K562 (cell line): ENCODE data around the gene AFF3. TPM values are rescaled to one million over a fixed set of nuclear protein-coding genes. Genes with fewer than 3 reads are reported as not detected.
A peak's percentile ranks its signal among the peaks of the same experiment; 100 is the strongest.

Experiments
- ATAC-seq: fragments of 200-7000 bp; cut with Tn5 transposase; 3 replicates; pipeline ENCODE4 v1.9.1; 2020; ENCODE audit warnings: moderate library complexity
- BruUV-seq: library from RNA; stranded (reverse); fragments of 400-500 nt; replicated peaks from 2 replicates; lab custom pipeline; 2021; lab: Mats Ljungman, UMichigan
- CTCF ChIA-PET: fragments of 300-600 bp; formaldehyde crosslinking; extraction: SDS; loops from one replicate; lab custom pipeline; 2021; ENCODE audit warnings: low intra/inter-chr PET ratio; lab: Yijun Ruan, JAX
- POLR2A ChIA-PET: fragments of 300-600, 350-650 bp; sonication (Branson Sonifier 250); formaldehyde crosslinking; extraction: SDS; loops from one replicate; lab custom pipeline; 2021; ENCODE audit warnings: antibody characterized with exemption, inconsistent platforms; lab: Yijun Ruan, JAX
- DNase-seq, 4 experiments: peaks; one replicate each; pipeline versions ENCODE4 v3.0.0 to v3.0.0-alpha.2; 2011 to 2018; ENCODE audit warnings: low spot score in 3 of 4, mixed read lengths in 3 of 4; ENCODE audit errors: extremely low read depth in 1 of 4
- FAIRE-seq: peaks from 2 replicates; lab custom pipeline; 2011; peaks lifted over from hg19 to GRCh38; lab: Jason Lieb, UNC
- H2AFZ ChIP-seq: 2 replicates; pipeline ENCODE4 v1.6.0; 2011; ENCODE audit warnings: low read depth, low read length, control low read depth, inconsistent platforms
- H3K27ac ChIP-seq: fragments of 200-600 bp; 3 replicates; pipeline ENCODE4 v1.8.0; 2011; ENCODE audit warnings: low read depth, mild to moderate bottlenecking, control low read depth, inconsistent platforms, low read length, moderate library complexity, mixed read lengths; ENCODE audit errors: extremely low read depth
- H3K27me3 ChIP-seq, 2 experiments: fragments of 300-600 bp in 1 of 2; 2 replicates in 1 of 2; 3 replicates in 1 of 2; pipeline versions ENCODE4 v1.6.0 to v1.8.0; 2011; ENCODE audit warnings: inconsistent platforms in 2 of 2, low read length in 2 of 2, mild to moderate bottlenecking in 1 of 2, mixed read lengths in 1 of 2, moderate library complexity in 1 of 2; ENCODE audit not compliant: control insufficient read depth in 2 of 2, insufficient read depth in 2 of 2
- H3K36me3 ChIP-seq: fragments of 300-600 bp; 3 replicates; pipeline ENCODE4 v1.8.0; 2011; ENCODE audit warnings: mild to moderate bottlenecking, low read length, inconsistent platforms; ENCODE audit not compliant: control insufficient read depth, insufficient read depth
- H3K4me1 ChIP-seq, 2 experiments: fragments of 200-600 bp in 1 of 2; replicated peaks in 1 of 2; 2 replicates in 1 of 2; 3 replicates in 1 of 2; pipeline versions ENCODE4 v1.5.1 to v1.8.0; 2011; ENCODE audit warnings: inconsistent platforms in 2 of 2, low read length in 2 of 2, mild to moderate bottlenecking in 1 of 2, mixed read lengths in 1 of 2, moderate library complexity in 1 of 2; ENCODE audit not compliant: control insufficient read depth in 2 of 2, insufficient read depth in 2 of 2
- H3K4me2 ChIP-seq: 2 replicates; pipeline ENCODE4 v1.6.1; 2011; ENCODE audit warnings: low read length, control low read depth, inconsistent platforms, mixed read lengths; ENCODE audit not compliant: insufficient read depth
- H3K4me3 ChIP-seq: fragments of 200-600 bp; sonication (generic), shearing (Covaris generic); 2 replicates; pipeline ENCODE4 v1.5.1; 2016; ENCODE audit warnings: control low read depth, inconsistent platforms
- H3K79me2 ChIP-seq: fragments of 200-600 bp; 3 replicates; pipeline ENCODE4 v1.8.0; 2011; ENCODE audit warnings: low read length, inconsistent platforms; ENCODE audit not compliant: control insufficient read depth, insufficient read depth
- H3K9ac ChIP-seq, 2 experiments: 2 replicates each; pipeline versions ENCODE4 v1.6.0 to v1.6.1; 2011; ENCODE audit warnings: low read depth in 2 of 2, low read length in 2 of 2, control low read depth in 1 of 2, inconsistent platforms in 1 of 2, mild to moderate bottlenecking in 1 of 2, mixed read lengths in 1 of 2; ENCODE audit not compliant: insufficient read depth in 1 of 2
- H3K9me1 ChIP-seq: one replicate; pipeline ENCODE4 v1.6.0; 2011; ENCODE audit warnings: inconsistent platforms, mild to moderate bottlenecking, low read length, moderate library complexity; ENCODE audit not compliant: control insufficient read depth, insufficient read depth
- H3K9me3 ChIP-seq: replicated peaks from 2 replicates; pipeline ENCODE4 v1.5.1; 2011; ENCODE audit warnings: low read depth, low read length, inconsistent platforms; ENCODE audit not compliant: control insufficient read depth, insufficient read depth
- H4K20me1 ChIP-seq: replicated peaks from 2 replicates; pipeline ENCODE4 v1.6.1; 2011; ENCODE audit warnings: low read length, inconsistent platforms, mixed read lengths; ENCODE audit not compliant: control insufficient read depth, insufficient read depth
- CHD2 ChIP-seq: IDR thresholded peaks from 2 replicates; pipeline ENCODE4 v1.6.1; 2011; ENCODE audit warnings: low read depth, low read length
- GABPB2 ChIP-seq: fragments of 250-450 bp; sonication (Bioruptor Pico); conservative IDR thresholded peaks from 2 replicates; pipeline ENCODE4 v1.5.1; 2021; ENCODE audit warnings: mild to moderate bottlenecking
- NRF1 ChIP-seq, 2 experiments: fragments of 450-650 bp; IDR thresholded peaks in 1 of 2; conservative IDR thresholded peaks in 1 of 2; 2 replicates each; pipeline ENCODE4 v1.6.1; 2014; ENCODE audit warnings: mild to moderate bottlenecking in 2 of 2
- RAD51 ChIP-seq: fragments of 450-650 bp; IDR thresholded peaks from 2 replicates; pipeline ENCODE4 v1.7.1; 2016; ENCODE audit warnings: low read depth, mild to moderate bottlenecking, borderline replicate concordance
- RBM25 ChIP-seq: fragments of 200-400 bp; formaldehyde crosslinking; IDR thresholded peaks from 2 replicates; pipeline ENCODE4 v1.6.1; 2018; ENCODE audit warnings: low read length, low read depth, moderate library complexity; ENCODE audit not compliant: severe bottlenecking
- SFPQ ChIP-seq: fragments of 200-400 bp; formaldehyde crosslinking; IDR thresholded peaks from 2 replicates; pipeline ENCODE4 v1.6.1; 2017; ENCODE audit warnings: mild to moderate bottlenecking, low read depth, low read length, moderate library complexity
- XRCC5 ChIP-seq: fragments of 200-400 bp; formaldehyde crosslinking; IDR thresholded peaks from 2 replicates; pipeline ENCODE4 v1.6.1; 2017; ENCODE audit warnings: low read depth, mild to moderate bottlenecking, low read length
- ZEB2 ChIP-seq: fragments of 450-650 bp; IDR thresholded peaks from 2 replicates; pipeline ENCODE4 v1.6.1; 2016
- WGBS: fragments of 100-300 bp; shearing (Covaris generic); methylation state at CpG from one replicate; pipeline ENCODE4 v1.1.6; 2016; ENCODE audit warnings: low coverage, mixed read lengths; ENCODE audit not compliant: insufficient coverage; ENCODE audit errors: missing lambda C conversion rate; 5-methylcytosine and 5-hydroxymethylcytosine counted together
- in situ Hi-C: fragments of 300-500 bp; cut with MboI; formaldehyde crosslinking; loops from 4 replicates; pipeline ENCODE4 v1.15.0; 2018; ENCODE audit warnings: inconsistent platforms, mixed read lengths
- intact Hi-C: fragments of 100-400 bp; cut with micrococcal nuclease; formaldehyde crosslinking; loops from 2 replicates; pipeline ENCODE4 v1.14.2; 2022
- polyA plus RNA-seq, 8 experiments: library from polyadenylated mRNA; depleted of rRNA in 4 of 8; stranded (reverse) in 5 of 8; unstranded in 3 of 8; fragments of >200 nt; fragmentation: Nextera tagmentation in 2 of 8; fragmentation: Illumina TruSeq in 1 of 8; extraction: Ambion mirVana in 2 of 8; extraction: Trizol in 1 of 8; gene quantifications; 2 replicates each; pipeline versions ENCODE4 v1.2.1 to v1.2.3, GENCODE V29; 2011 to 2014; ENCODE audit warnings: inconsistent platforms in 1 of 8, missing spikeins in 1 of 8
- total RNA-seq, 7 experiments: library from RNA; depleted of rRNA in 6 of 7; stranded (reverse); fragments of >200 nt in 6 of 7; fragmentation: Illumina TruSeq in 2 of 7; extraction: Trizol in 2 of 7; gene quantifications; 2 replicates each; pipeline versions ENCODE4 v1.2.1 to v1.2.3, GENCODE V29; 2011 to 2021; ENCODE audit warnings: low replicate concordance in 1 of 7

AFF3 gene
- total and polyA plus RNA-seq, 9 of the 15 experiments (the other 6 are each of a cell fraction or from before 2014, with no cell fraction given), result 0.02 to 0.11 TPM; not detected in 7

DNA sequence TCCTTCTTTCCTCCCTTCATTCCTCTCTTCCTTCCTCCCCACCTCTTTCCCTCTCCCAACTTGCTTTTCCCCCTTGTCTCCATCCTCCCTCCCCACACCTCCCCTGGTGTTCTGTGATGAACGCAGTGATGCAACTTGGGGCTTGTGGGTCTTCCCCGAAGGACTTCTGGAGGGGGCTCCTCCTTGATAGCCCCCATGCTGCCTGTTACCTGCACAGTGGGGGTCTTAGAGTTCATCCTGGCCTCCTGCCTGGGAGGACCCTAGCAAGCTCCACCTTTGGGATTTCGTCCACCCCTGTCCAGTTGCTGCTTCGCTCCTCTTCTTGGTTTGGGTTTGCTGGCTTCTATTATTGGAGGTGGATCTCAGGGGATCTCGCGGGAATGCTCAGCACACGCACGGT lies 43.7 kb upstream of the AFF3 start:
- POLR2A ChIA-PET, result no interaction called here
- CTCF ChIA-PET, result no interaction called here
- in situ Hi-C loops, result no loop called here

DNA sequence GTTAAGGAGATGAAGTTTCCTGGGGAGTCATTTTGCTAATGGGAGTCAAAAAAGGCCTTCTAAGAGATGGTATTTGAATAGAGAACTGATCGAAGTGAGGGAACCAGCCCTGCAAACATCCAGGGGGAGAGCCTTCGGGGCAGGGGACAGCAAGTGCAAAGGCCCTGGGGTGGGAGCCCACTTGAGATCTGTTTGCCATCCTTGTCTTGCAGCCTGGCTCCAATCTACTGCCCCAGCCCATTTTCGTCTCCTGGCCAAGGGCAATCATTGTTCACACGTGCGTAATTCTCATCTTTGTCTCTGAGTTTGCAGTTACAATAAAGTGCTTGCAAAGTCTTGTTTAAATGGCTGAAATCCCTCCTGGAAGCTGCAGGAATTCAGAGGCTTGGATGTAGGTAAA lies 43.1 kb upstream of the AFF3 start:
- Histone ChIP-seq H3K27ac (no peak overlapping the region), H3K36me3 (no peaks in the 10 kb centered on the region), H3K4me3 (no peak overlapping the region), H3K4me2 (no peak overlapping the region), H3K79me2 (no peaks in the 10 kb centered on the region), H3K9ac (no peak overlapping the region), H2AFZ (no peak overlapping the region), H3K4me1 (no peaks in the 10 kb centered on the region)
- DNase-seq (no peak), ATAC-seq (no peak)
- intact Hi-C loops, result no loop called here
- TF ChIP-seq ZEB2, result no peak
- TF ChIP-seq RBM25, result peak; percentile 9
- no peak for TF ChIP-seq NRF1 (conservative IDR thresholded peaks at IDR 0.05 in 1 of 2, IDR thresholded peaks at IDR 0.05 in 1 of 2)
- no peak for TF ChIP-seq RAD51
- TF ChIP-seq GABPB2 (CRISPR knock-in tag), result no peak
- TF ChIP-seq SFPQ, result no peak
- TF ChIP-seq, all 486 proteins: peak for 1
- POLR2A ChIA-PET, result no interaction called here
- FAIRE-seq, result no peak
- WGBS, result 2% methylated on average over 4 of the region's 5 CpGs
- no peaks in the 10 kb centered on the region for H4K20me1 ChIP-seq
- no TSS peak for BruUV-seq
- in situ Hi-C loops, result no loop called here
- no peaks in the 10 kb centered on the region for H3K9me3 ChIP-seq
- peaks cover 22 to 29% of the 10 kb centered on the region in 2 experiments; a peak in 4 of 5 replicates for H3K27me3 ChIP-seq
- H3K9me1 ChIP-seq, result no peaks in the 10 kb centered on the region
- CTCF ChIA-PET, result no interaction called here

More for the DNA sequence above, 43.7 kb upstream of the AFF3 start:
- WGBS, result 0% methylated on average over 8 of the region's 8 CpGs
- DNase-seq (no peak), ATAC-seq (no peak), FAIRE-seq (no peak)
- TF ChIP-seq XRCC5 (no peak), CHD2 (peak; percentile 50; the same call in 1 of the 2 replicates)
- Histone ChIP-seq H3K4me1 (no peaks in the 10 kb centered on the region), H3K4me2 (no peak overlapping the region), H3K9ac (no peak overlapping the region), H3K9me1 (no peaks in the 10 kb centered on the region), H3K9me3 (no peaks in the 10 kb centered on the region), H2AFZ (no peak overlapping the region), H3K36me3 (no peaks in the 10 kb centered on the region), H3K27ac (no peak overlapping the region), H3K27me3 (peaks cover 20 to 27% of the 10 kb centered on the region in 2 experiments; a peak in 4 of 5 replicates), H4K20me1 (no peaks in the 10 kb centered on the region), H3K4me3 (no peak overlapping the region), H3K79me2 (no peaks in the 10 kb centered on the region)
- intact Hi-C loops, result no loop called here
- BruUV-seq, result no TSS peak
